ENCODE measurements around the gene RAG2. TPM values are rescaled to one million over a fixed set of nuclear protein-coding genes. Genes with fewer than 3 reads are reported as not detected.

The RAG2 gene
- total RNA-seq, 1 experiment from 2014 or later = not detected

DNA sequence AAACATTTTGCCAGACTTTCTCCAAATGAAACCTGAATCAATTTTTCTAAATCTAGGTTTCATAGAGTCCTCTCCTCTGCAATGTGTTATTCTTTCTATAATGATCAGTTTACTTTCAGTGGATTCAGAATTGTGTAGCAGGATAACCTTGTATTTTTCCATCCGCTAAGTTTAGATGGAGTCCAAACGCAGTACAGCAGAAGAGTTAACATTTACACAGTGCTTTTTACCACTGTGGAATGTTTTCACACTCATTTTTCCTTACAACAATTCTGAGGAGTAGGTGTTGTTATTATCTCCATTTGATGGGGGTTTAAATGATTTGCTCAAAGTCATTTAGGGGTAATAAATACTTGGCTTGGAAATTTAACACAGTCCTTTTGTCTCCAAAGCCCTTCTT lies 20.7 kb downstream of the RAG2 start (continued):
- TF ChIP-seq POLR2A (IDR thresholded peaks at IDR 0.05; ENCODE audit: borderline replicate concordance, extremely low read depth, insufficient read depth, insufficient read length) = no peak
- TF ChIP-seq SRF (IDR thresholded peaks at IDR 0.05; ENCODE audit: low read depth) = no peak

- Histone ChIP-seq H4K20me1 (ENCODE audit: insufficient read depth) (no peaks in the 10 kb centered on the region; the same call in 1 of the 2 replicates), H3K4me3 (replicated peaks in 1 of 2; ENCODE audit: low read depth in 1 of 2, low read length in 2 of 2) (no peak overlapping the region), H2AFZ (ENCODE audit: low read depth, low read length, poor library complexity, severe bottlenecking) (no peak overlapping the region), H3K27me3 (ENCODE audit: insufficient read depth, low read length) (peaks cover 35% of the 10 kb centered on the region), H3K9me3 (ENCODE audit: control insufficient read depth in 1 of 2, insufficient read depth in 1 of 2, low read depth in 1 of 2, low read length in 2 of 2) (no peaks in the 10 kb centered on the region), H3K9me2 (ENCODE audit: insufficient read depth) (no peaks in the 10 kb centered on the region), H3K4me2 (ENCODE audit: low read length) (no peak overlapping the region), H3K4me1 (ENCODE audit: control insufficient read depth in 1 of 2, insufficient read depth in 2 of 2, low read length in 2 of 2) (no peaks in the 10 kb centered on the region), H3K79me2 (ENCODE audit: insufficient read depth, low read length) (no peaks in the 10 kb centered on the region), H3K9ac (ENCODE audit: low read length) (no peak overlapping the region), H3K27ac (ENCODE audit: low read depth, low read length) (no peak overlapping the region), H3K36me3 (ENCODE audit: control insufficient read depth in 1 of 2, insufficient read depth in 2 of 2, low read length in 2 of 2) (no peaks in the 10 kb centered on the region)
- intact Hi-C loops (cut with micrococcal nuclease) = no loop called here
- POLR2A ChIA-PET = no interaction called here
- no TSS peak for BruUV-seq (replicated peaks)
- DNase-seq (ENCODE audit: low read depth, low spot score) (no peak), ATAC-seq (no peak)
- CTCF ChIA-PET = no interaction called here
- RAD21 ChIA-PET (ENCODE audit: low non-redundant PET in 1 of 2, low total read pairs in 2 of 2, uncharacterized antibody in 2 of 2, unreplicated experiment in 2 of 2) = no interaction called here
- TF ChIP-seq, protein P1, sequence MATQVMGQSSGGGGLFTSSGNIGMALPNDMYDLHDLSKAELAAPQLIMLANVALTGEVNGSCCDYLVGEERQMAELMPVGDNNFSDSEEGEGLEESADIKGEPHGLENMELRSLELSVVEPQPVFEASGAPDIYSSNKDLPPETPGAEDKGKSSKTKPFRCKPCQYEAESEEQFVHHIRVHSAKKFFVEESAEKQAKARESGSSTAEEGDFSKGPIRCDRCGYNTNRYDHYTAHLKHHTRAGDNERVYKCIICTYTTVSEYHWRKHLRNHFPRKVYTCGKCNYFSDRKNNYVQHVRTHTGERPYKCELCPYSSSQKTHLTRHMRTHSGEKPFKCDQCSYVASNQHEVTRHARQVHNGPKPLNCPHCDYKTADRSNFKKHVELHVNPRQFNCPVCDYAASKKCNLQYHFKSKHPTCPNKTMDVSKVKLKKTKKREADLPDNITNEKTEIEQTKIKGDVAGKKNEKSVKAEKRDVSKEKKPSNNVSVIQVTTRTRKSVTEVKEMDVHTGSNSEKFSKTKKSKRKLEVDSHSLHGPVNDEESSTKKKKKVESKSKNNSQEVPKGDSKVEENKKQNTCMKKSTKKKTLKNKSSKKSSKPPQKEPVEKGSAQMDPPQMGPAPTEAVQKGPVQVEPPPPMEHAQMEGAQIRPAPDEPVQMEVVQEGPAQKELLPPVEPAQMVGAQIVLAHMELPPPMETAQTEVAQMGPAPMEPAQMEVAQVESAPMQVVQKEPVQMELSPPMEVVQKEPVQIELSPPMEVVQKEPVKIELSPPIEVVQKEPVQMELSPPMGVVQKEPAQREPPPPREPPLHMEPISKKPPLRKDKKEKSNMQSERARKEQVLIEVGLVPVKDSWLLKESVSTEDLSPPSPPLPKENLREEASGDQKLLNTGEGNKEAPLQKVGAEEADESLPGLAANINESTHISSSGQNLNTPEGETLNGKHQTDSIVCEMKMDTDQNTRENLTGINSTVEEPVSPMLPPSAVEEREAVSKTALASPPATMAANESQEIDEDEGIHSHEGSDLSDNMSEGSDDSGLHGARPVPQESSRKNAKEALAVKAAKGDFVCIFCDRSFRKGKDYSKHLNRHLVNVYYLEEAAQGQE (IDR thresholded peaks at IDR 0.05; ENCODE audit: low read depth) = no peak
- TF ChIP-seq, protein P2, sequence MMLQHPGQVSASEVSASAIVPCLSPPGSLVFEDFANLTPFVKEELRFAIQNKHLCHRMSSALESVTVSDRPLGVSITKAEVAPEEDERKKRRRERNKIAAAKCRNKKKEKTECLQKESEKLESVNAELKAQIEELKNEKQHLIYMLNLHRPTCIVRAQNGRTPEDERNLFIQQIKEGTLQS (IDR thresholded peaks at IDR 0.05) = no peak
- TF ChIP-seq EGR1 (IDR thresholded peaks at IDR 0.05; ENCODE audit: low read depth) (no peak), ZFX (IDR thresholded peaks at IDR 0.05) (no peak), TCF7L2 (IDR thresholded peaks at IDR 0.05; ENCODE audit: borderline replicate concordance, extremely low read depth, insufficient read depth, insufficient read length) (no peak), ELF1 (IDR thresholded peaks at IDR 0.05; ENCODE audit: borderline replicate concordance, low read depth) (no peak), EZH2 (IDR thresholded peaks at IDR 0.05) (no peak), YY1 (IDR thresholded peaks at IDR 0.05; ENCODE audit: extremely low read depth, insufficient replicate concordance, low read depth, low read length) (no peak), POLR2AphosphoS5 (IDR thresholded peaks at IDR 0.05; ENCODE audit: low read depth, low read length) (no peak), CBX3 (IDR thresholded peaks at IDR 0.05; ENCODE audit: low read depth) (no peak), ZNF274 (IDR thresholded peaks at IDR 0.05; ENCODE audit: low read depth, low read length) (no peak), JUND (IDR thresholded peaks at IDR 0.05) (no peak), CEBPB (IDR thresholded peaks at IDR 0.05; ENCODE audit: low read depth) (no peak), POLR2A (IDR thresholded peaks at IDR 0.05; ENCODE audit: borderline replicate concordance, extremely low read depth, insufficient read depth, insufficient read length) (no peak), RAD21 (IDR thresholded peaks at IDR 0.05; ENCODE audit: low read depth) (no peak)
- TF ChIP-seq, protein P3, sequence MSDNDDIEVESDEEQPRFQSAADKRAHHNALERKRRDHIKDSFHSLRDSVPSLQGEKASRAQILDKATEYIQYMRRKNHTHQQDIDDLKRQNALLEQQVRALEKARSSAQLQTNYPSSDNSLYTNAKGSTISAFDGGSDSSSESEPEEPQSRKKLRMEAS (IDR thresholded peaks at IDR 0.05) = no peak
- TF ChIP-seq, protein P4, sequence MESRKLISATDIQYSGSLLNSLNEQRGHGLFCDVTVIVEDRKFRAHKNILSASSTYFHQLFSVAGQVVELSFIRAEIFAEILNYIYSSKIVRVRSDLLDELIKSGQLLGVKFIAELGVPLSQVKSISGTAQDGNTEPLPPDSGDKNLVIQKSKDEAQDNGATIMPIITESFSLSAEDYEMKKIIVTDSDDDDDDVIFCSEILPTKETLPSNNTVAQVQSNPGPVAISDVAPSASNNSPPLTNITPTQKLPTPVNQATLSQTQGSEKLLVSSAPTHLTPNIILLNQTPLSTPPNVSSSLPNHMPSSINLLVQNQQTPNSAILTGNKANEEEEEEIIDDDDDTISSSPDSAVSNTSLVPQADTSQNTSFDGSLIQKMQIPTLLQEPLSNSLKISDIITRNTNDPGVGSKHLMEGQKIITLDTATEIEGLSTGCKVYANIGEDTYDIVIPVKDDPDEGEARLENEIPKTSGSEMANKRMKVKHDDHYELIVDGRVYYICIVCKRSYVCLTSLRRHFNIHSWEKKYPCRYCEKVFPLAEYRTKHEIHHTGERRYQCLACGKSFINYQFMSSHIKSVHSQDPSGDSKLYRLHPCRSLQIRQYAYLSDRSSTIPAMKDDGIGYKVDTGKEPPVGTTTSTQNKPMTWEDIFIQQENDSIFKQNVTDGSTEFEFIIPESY (IDR thresholded peaks at IDR 0.05; ENCODE audit: extremely low read depth, insufficient replicate concordance, low read length) = no peak
- TF ChIP-seq, protein P5, sequence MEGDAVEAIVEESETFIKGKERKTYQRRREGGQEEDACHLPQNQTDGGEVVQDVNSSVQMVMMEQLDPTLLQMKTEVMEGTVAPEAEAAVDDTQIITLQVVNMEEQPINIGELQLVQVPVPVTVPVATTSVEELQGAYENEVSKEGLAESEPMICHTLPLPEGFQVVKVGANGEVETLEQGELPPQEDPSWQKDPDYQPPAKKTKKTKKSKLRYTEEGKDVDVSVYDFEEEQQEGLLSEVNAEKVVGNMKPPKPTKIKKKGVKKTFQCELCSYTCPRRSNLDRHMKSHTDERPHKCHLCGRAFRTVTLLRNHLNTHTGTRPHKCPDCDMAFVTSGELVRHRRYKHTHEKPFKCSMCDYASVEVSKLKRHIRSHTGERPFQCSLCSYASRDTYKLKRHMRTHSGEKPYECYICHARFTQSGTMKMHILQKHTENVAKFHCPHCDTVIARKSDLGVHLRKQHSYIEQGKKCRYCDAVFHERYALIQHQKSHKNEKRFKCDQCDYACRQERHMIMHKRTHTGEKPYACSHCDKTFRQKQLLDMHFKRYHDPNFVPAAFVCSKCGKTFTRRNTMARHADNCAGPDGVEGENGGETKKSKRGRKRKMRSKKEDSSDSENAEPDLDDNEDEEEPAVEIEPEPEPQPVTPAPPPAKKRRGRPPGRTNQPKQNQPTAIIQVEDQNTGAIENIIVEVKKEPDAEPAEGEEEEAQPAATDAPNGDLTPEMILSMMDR (IDR thresholded peaks at IDR 0.05 in 2 of 3, conservative IDR thresholded peaks at IDR 0.05 in 1 of 3; ENCODE audit: borderline replicate concordance in 1 of 3, insufficient read depth in 1 of 3, low read depth in 2 of 3, low read length in 2 of 3) = no peak
These were observed 23.6 kb downstream of the RAG2 start for GRCh38 chr11:36574486-36574885.
